ENCODE results near the gene ABHD12. TPM values are rescaled to one million over a fixed set of nuclear protein-coding genes. Genes with fewer than 3 reads are reported as not detected.

ABHD12 gene
- total and polyA plus RNA-seq, 2 donors (not counting 1 experiment from before 2014, with no cell fraction given) = 9.6 to 28.3 TPM

- 100% methylated on average over 6 of the region's 9 CpGs for WGBS (ENCODE audit: insufficient coverage)
- ChIA-PET POLR2A (no interaction called here), CTCF (no interaction called here)
- intact Hi-C loops (cut with micrococcal nuclease) = no loop called here
- Histone ChIP-seq H3K4me1 (ENCODE audit: control insufficient read depth in 2 of 2, insufficient read depth in 2 of 2, low read length in 2 of 2) (no peaks in the 10 kb centered on the region), H3K36me3 (replicated peaks in 1 of 2; ENCODE audit: control extremely low read depth in 1 of 2, control insufficient read depth in 1 of 2, extremely low read depth in 1 of 2, insufficient read depth in 2 of 2, low read length in 1 of 2) (peaks cover 3 to 10% of the 10 kb centered on the region in 2 experiments), H3K4me2 (replicated peaks; ENCODE audit: low read depth, low read length, poor library complexity, severe bottlenecking) (no peak overlapping the region), H3K27ac (ENCODE audit: low read length in 2 of 2) (no peak overlapping the region), H4K20me1 (ENCODE audit: control insufficient read depth, insufficient read depth, low read length, poor library complexity, severe bottlenecking) (peaks cover 21% of the 10 kb centered on the region), H3K79me2 (ENCODE audit: control insufficient read depth, insufficient read depth, low read length) (peaks cover 19% of the 10 kb centered on the region), H3K27me3 (replicated peaks in 1 of 4; ENCODE audit: control extremely low read depth in 1 of 4, control insufficient read depth in 3 of 4, insufficient read depth in 4 of 4, low read length in 3 of 4) (no peaks in the 10 kb centered on the region), H3K9me3 (ENCODE audit: control extremely low read depth in 1 of 3, control insufficient read depth in 2 of 3, insufficient read depth in 1 of 3, low read length in 2 of 3) (no peaks in the 10 kb centered on the region), H3K4me3 (ENCODE audit: control extremely low read depth in 1 of 5, extremely low read depth in 1 of 5, insufficient read depth in 1 of 5, low read depth in 2 of 5, low read length in 4 of 5) (no peak overlapping the region), H2AFZ (ENCODE audit: insufficient read depth, low read depth, low read length, poor library complexity, severe bottlenecking) (no peak overlapping the region), H3K9ac (ENCODE audit: low read length) (no peak overlapping the region)
- Mint-ChIP-seq H3K4me1 (no peaks in the 10 kb centered on the region), H3K4me3 (no peak overlapping the region), H3K27me3 (no peaks in the 10 kb centered on the region), H3K27ac (no peak overlapping the region), H3K9me3 (ENCODE audit: insufficient read depth) (peaks cover 6% of the 10 kb centered on the region)
- TF ChIP-seq, protein P1, sequence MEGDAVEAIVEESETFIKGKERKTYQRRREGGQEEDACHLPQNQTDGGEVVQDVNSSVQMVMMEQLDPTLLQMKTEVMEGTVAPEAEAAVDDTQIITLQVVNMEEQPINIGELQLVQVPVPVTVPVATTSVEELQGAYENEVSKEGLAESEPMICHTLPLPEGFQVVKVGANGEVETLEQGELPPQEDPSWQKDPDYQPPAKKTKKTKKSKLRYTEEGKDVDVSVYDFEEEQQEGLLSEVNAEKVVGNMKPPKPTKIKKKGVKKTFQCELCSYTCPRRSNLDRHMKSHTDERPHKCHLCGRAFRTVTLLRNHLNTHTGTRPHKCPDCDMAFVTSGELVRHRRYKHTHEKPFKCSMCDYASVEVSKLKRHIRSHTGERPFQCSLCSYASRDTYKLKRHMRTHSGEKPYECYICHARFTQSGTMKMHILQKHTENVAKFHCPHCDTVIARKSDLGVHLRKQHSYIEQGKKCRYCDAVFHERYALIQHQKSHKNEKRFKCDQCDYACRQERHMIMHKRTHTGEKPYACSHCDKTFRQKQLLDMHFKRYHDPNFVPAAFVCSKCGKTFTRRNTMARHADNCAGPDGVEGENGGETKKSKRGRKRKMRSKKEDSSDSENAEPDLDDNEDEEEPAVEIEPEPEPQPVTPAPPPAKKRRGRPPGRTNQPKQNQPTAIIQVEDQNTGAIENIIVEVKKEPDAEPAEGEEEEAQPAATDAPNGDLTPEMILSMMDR (IDR thresholded peaks at IDR 0.05) = no peak
- no peak for TF ChIP-seq EZH2 (IDR thresholded peaks at IDR 0.05; ENCODE audit: borderline replicate concordance, insufficient read depth, low read depth, low read length, poor library complexity, severe bottlenecking)
- ATAC-seq (ENCODE audit: low read depth) (no peak), DNase-seq (no peak)
Observed at GRCh38 chr20:25259788-25260254, 130.8 kb downstream of the ABHD12 start.

DNA sequence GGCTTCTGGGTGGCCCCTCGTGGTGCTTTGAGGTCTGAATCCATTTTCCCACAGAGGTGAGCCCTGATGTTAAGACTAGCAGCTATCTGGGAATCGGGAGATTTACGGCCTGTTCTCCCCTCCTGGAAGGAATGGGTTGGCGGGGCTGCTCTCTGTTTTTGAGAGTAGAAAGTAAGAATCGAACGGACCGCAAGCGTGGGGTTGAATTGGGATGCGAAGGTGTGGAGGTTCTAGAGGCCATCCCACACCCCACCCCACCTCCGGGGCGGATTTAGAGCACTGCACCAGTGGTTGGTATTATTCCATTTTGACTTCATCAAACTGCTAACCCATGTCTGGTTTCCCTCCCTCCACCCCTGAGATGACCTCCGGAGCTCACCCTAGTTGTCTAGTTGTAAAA is 131.3 kb downstream of the ABHD12 start:
- WGBS (ENCODE audit: insufficient coverage) = 98% methylated on average over 5 of the region's 12 CpGs
- H2AFZ ChIP-seq (ENCODE audit: insufficient read depth, low read depth, low read length, poor library complexity, severe bottlenecking) = no peak overlapping the region
- no peak overlapping the region for H3K27ac Mint-ChIP-seq
- no peak for ATAC-seq (ENCODE audit: low read depth)
- H3K9ac ChIP-seq (ENCODE audit: low read length) = no peak overlapping the region
- H3K4me3 ChIP-seq (ENCODE audit: control extremely low read depth in 1 of 5, extremely low read depth in 1 of 5, insufficient read depth in 1 of 5, low read depth in 2 of 5, low read length in 4 of 5) = no peak overlapping the region
- H3K9me3 Mint-ChIP-seq (ENCODE audit: insufficient read depth) = peaks cover 6% of the 10 kb centered on the region
- peaks cover 21% of the 10 kb centered on the region for H4K20me1 ChIP-seq (ENCODE audit: control insufficient read depth, insufficient read depth, low read length, poor library complexity, severe bottlenecking)
- no peaks in the 10 kb centered on the region for H3K4me1 ChIP-seq (ENCODE audit: control insufficient read depth in 2 of 2, insufficient read depth in 2 of 2, low read length in 2 of 2)
- DNase-seq = no peak
- POLR2A ChIA-PET = no interaction called here
- H3K36me3 ChIP-seq (replicated peaks in 1 of 2; ENCODE audit: control extremely low read depth in 1 of 2, control insufficient read depth in 1 of 2, extremely low read depth in 1 of 2, insufficient read depth in 2 of 2, low read length in 1 of 2) = peaks cover 3 to 13% of the 10 kb centered on the region in 2 experiments
- CTCF ChIA-PET = no interaction called here
- intact Hi-C loops (cut with micrococcal nuclease) = no loop called here
- H3K4me2 ChIP-seq (replicated peaks; ENCODE audit: low read depth, low read length, poor library complexity, severe bottlenecking) = no peak overlapping the region
- no peaks in the 10 kb centered on the region for H3K27me3 ChIP-seq (replicated peaks in 1 of 4; ENCODE audit: control extremely low read depth in 1 of 4, control insufficient read depth in 3 of 4, insufficient read depth in 4 of 4, low read length in 3 of 4)
- H3K79me2 ChIP-seq (ENCODE audit: control insufficient read depth, insufficient read depth, low read length) = peaks cover 19% of the 10 kb centered on the region
- H3K27me3 Mint-ChIP-seq = no peaks in the 10 kb centered on the region
- H3K4me3 Mint-ChIP-seq = no peak overlapping the region
- no peaks in the 10 kb centered on the region for H3K9me3 ChIP-seq (ENCODE audit: control extremely low read depth in 1 of 3, control insufficient read depth in 2 of 3, insufficient read depth in 1 of 3, low read length in 2 of 3)
- no peak overlapping the region for H3K27ac ChIP-seq (ENCODE audit: low read length in 2 of 2)
- no peaks in the 10 kb centered on the region for H3K4me1 Mint-ChIP-seq
- TF ChIP-seq, protein P1 (IDR thresholded peaks at IDR 0.05) = no peak
- no peak for TF ChIP-seq EZH2 (IDR thresholded peaks at IDR 0.05; ENCODE audit: borderline replicate concordance, insufficient read depth, low read depth, low read length, poor library complexity, severe bottlenecking)
